ENCODE data around the gene ITGA8.

Gene ITGA8

DNA sequence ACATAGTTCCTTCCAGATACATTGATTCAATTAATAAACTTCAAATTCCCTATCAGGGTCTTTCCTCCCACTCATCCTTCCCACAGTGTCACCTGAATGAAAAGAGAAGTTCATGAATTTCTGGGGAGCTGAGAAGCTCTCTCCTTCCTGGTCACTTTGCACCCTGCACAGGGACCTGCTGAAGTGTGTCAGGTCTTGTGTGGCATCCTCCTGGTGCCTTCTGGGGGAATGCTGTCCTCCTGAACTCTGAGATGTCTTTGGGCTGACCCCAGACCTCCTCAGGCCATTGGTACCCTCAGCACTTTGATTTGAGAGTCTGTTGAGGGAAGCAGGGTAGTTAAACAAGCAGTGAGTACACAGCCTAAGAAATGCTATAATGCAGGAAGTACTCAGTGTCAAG, 39.5 kb upstream of the ITGA8 start:
- Histone ChIP-seq H3K27me3 (no peaks in the 10 kb centered on the region), H3K9me3 (no peaks in the 10 kb centered on the region), H3K4me1 (no peaks in the 10 kb centered on the region), H3K36me3 (no peaks in the 10 kb centered on the region), H3K27ac (no peak overlapping the region), H3K4me3 (no peak overlapping the region)
- DNase-seq = no peak
- TF ChIP-seq, protein P1, sequence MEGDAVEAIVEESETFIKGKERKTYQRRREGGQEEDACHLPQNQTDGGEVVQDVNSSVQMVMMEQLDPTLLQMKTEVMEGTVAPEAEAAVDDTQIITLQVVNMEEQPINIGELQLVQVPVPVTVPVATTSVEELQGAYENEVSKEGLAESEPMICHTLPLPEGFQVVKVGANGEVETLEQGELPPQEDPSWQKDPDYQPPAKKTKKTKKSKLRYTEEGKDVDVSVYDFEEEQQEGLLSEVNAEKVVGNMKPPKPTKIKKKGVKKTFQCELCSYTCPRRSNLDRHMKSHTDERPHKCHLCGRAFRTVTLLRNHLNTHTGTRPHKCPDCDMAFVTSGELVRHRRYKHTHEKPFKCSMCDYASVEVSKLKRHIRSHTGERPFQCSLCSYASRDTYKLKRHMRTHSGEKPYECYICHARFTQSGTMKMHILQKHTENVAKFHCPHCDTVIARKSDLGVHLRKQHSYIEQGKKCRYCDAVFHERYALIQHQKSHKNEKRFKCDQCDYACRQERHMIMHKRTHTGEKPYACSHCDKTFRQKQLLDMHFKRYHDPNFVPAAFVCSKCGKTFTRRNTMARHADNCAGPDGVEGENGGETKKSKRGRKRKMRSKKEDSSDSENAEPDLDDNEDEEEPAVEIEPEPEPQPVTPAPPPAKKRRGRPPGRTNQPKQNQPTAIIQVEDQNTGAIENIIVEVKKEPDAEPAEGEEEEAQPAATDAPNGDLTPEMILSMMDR (IDR thresholded peaks at IDR 0.05) = no peak
- intact Hi-C loops (cut with DNase I; ENCODE audit: low total_unique reads) = no loop called here

DNA sequence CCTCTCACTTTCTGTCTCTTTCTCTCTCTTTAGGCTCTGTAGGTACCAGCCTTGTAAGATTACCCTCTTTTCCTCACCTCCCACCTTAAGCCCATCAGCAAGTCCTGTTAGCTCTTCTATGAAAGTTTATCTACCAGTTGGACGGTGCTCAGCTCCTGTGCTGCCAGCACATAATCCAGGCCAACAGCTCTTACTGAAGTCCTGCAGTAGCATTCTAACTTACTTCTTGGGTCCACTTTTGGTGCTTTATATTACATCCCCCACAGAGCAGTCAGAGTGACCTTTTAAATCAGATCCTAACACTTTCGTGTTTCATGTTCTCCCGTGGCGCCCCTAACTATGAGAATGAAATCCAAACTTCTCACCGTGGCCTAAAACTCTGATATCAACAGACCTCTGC, 38.9 kb upstream of the ITGA8 start:
- H3K9me3 ChIP-seq = no peaks in the 10 kb centered on the region
- H3K4me3 ChIP-seq = no peak overlapping the region
- intact Hi-C loops (cut with DNase I; ENCODE audit: low total_unique reads) = no loop called here
- no peaks in the 10 kb centered on the region for H3K36me3 ChIP-seq
- no peaks in the 10 kb centered on the region for H3K4me1 ChIP-seq
- TF ChIP-seq, protein P1 (IDR thresholded peaks at IDR 0.05) = no peak
- H3K27me3 ChIP-seq = no peaks in the 10 kb centered on the region
- no peak for DNase-seq
- H3K27ac ChIP-seq = no peak overlapping the region

DNA sequence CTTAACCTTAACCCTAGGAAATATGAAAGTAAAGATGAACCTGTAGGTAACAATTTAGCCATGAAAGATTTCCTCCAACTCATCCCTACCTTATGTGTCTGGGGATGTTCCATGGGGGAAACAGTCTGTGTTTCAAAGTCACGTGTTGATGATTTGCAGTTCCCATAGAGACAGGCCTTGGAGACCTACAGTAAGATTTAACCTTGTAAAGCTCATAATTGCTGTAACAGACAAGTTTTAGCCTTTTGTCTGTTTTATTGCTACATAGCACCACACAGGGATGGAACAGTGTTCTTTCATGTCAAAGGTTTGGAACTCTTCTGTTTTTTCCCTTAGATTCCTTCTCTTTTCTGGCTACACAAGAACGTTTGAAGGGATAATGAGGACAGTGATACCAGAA, 35.2 kb upstream of the ITGA8 start:
- no peak for DNase-seq
- TF ChIP-seq, protein P1 (IDR thresholded peaks at IDR 0.05) = no peak
- Histone ChIP-seq H3K4me3 (no peak overlapping the region), H3K27me3 (no peaks in the 10 kb centered on the region), H3K36me3 (no peaks in the 10 kb centered on the region), H3K4me1 (no peaks in the 10 kb centered on the region), H3K9me3 (no peaks in the 10 kb centered on the region), H3K27ac (no peak overlapping the region)
- intact Hi-C loops (cut with DNase I; ENCODE audit: low total_unique reads) = no loop called here

DNA sequence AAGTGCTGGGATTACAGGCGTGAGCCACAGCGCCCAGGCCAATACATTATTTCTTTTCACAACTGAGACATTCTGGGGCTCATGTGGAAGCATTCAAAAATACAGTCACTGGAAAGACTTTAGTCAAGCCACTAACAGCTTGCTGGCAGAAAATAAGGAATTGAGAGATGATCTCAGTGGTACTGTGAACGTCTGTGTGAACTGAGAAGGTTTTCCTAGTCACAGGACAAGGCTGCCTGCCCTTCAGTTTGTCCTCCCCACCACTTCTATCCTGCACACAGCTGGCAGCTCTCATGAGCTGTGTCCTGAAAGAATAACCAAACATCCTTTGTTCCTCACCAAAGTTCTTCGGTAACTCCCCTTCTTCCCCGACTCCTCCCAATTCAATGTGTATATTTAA, 31.3 kb upstream of the ITGA8 start:
- H3K27ac ChIP-seq = no peak overlapping the region
- no peaks in the 10 kb centered on the region for H3K9me3 ChIP-seq
- peaks cover 0 to 7% (median 0%) of the 10 kb centered on the region in 4 donors for H3K4me1 ChIP-seq
- no peaks in the 10 kb centered on the region for H3K36me3 ChIP-seq
- TF ChIP-seq, protein P1 (IDR thresholded peaks at IDR 0.05) = no peak
- intact Hi-C loops (cut with DNase I; ENCODE audit: low total_unique reads) = no loop called here
- H3K4me3 ChIP-seq = no peak overlapping the region
- DNase-seq = no peak
- no peaks in the 10 kb centered on the region for H3K27me3 ChIP-seq

DNA sequence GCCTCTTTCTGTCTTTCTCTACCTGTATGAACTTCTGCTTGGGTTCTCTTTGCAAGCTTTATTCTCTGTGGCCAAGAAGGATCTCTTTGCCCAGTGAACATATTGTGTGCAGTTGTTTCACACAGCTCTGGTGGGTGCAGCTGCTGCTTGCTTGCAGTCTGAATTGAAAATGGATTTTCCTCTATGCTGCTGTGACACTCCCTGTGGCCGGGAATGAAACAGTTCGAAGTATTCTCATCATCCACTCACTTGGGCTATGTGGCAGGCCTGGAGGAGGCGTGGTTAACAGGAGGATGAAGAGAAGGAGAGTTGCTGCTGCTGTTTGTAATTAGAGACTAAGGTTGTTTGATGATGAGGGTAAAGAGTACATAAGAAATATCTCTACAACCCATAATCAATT, 28.4 kb upstream of the ITGA8 start:
- Histone ChIP-seq H3K27ac (no peak overlapping the region), H3K27me3 (no peaks in the 10 kb centered on the region), H3K4me1 (peaks cover 0 to 16% (median 0%) of the 10 kb centered on the region in 4 donors), H3K4me3 (no peak overlapping the region), H3K36me3 (no peaks in the 10 kb centered on the region), H3K9me3 (no peaks in the 10 kb centered on the region)
- no peak for DNase-seq
- intact Hi-C loops (cut with DNase I; ENCODE audit: low total_unique reads) = loop anchor here (10.0 kb wide), 1 partner anchor 323 kb away; no protein-coding TSS in a partner anchor
- TF ChIP-seq, protein P1 (IDR thresholded peaks at IDR 0.05) = no peak

DNA sequence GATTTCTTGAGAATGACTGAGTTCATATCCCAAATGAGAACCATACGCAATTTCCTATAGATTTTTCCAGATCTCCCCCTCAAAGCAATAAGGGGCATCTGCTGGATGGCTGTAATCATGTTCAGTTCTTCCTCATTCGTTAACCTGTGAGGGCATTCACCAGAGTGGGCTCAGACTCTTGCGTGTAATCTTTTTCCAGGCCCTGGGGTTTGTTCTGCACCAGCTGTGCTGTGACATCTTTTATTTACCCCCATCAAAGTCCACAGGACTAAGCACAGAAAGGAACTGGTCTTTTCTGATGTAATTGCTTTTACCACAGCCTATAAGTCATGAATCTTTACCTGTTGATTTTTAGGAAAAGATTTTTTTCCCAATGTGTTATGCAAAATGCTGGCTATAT, 27.9 kb upstream of the ITGA8 start:
- Histone ChIP-seq H3K27ac (no peak overlapping the region), H3K4me1 (peaks cover 0 to 16% (median 0%) of the 10 kb centered on the region in 4 donors), H3K36me3 (no peaks in the 10 kb centered on the region), H3K4me3 (no peak overlapping the region), H3K9me3 (no peaks in the 10 kb centered on the region), H3K27me3 (no peaks in the 10 kb centered on the region)
- intact Hi-C loops (cut with DNase I; ENCODE audit: low total_unique reads) = loop anchor here (10.0 kb wide), 1 partner anchor 323 kb away; no protein-coding TSS in a partner anchor
- no peak for DNase-seq
- TF ChIP-seq, protein P1 (IDR thresholded peaks at IDR 0.05) = no peak
